Psoas muscle (tissue), 8 donors: ENCODE measurements around the gene NOL4. TPM values are rescaled to one million over a fixed set of nuclear protein-coding genes. Genes with fewer than 3 reads are reported as not detected.
A peak's percentile ranks its signal among the peaks of the same experiment; 100 is the strongest.

ENCODE experiments used
- ATAC-seq, 4 donors: fragments of 200-7000 bp; cut with Tn5 transposase; one replicate each; pipeline ENCODE4 v1.9.1; 2020; ENCODE audit warnings: moderate library complexity in 3 of 4, mild to moderate bottlenecking in 2 of 4
- DNase-seq, 2 donors: peaks; one replicate each; pipeline ENCODE4 v3.0.0-alpha.2; 2020
- H3K27ac ChIP-seq: fragments of 200-600 bp; one replicate; pipeline ENCODE4 v1.8.0; 2022
- H3K27me3 ChIP-seq, 3 donors: fragments of 200-600 bp in 1 of 3; one replicate each; pipeline versions ENCODE4 v1.6.1 to v1.8.0; 2013 to 2022; ENCODE audit warnings: low read length in 2 of 3, mild to moderate bottlenecking in 2 of 3, moderate library complexity in 1 of 3; ENCODE audit not compliant: insufficient read depth in 3 of 3
- H3K36me3 ChIP-seq, 2 donors: fragments of 200-600 bp in 1 of 2; one replicate each; pipeline versions ENCODE4 v1.6.1 to v1.8.0; 2013 to 2022; ENCODE audit warnings: low read depth in 1 of 2, mild to moderate bottlenecking in 1 of 2, moderate library complexity in 1 of 2; ENCODE audit not compliant: insufficient read depth in 1 of 2
- H3K4me1 ChIP-seq: fragments of 200-600 bp; one replicate; pipeline ENCODE4 v1.8.0; 2022
- H3K4me3 ChIP-seq: fragments of 200-600 bp; one replicate; pipeline ENCODE4 v1.8.0; 2022; ENCODE audit warnings: mild to moderate bottlenecking
- H3K9me3 ChIP-seq: fragments of 200-600 bp; one replicate; pipeline ENCODE4 v1.8.0; 2022
- CTCF ChIP-seq: fragments of 200-600 bp; IDR thresholded peaks from one replicate; pipeline ENCODE4 v1.8.0; 2022; ENCODE audit warnings: antibody characterized with exemption
- WGBS, 3 donors: extraction: QIAGEN DNeasy Blood & Tissue Kit; methylation state at CpG; one replicate each; pipeline versions ENCODE4 v1.1.6 to v1.1.7; 2013; 5-methylcytosine and 5-hydroxymethylcytosine counted together
- intact Hi-C, 2 donors: fragments of 100-400 bp; cut with DNase I; formaldehyde crosslinking; loops; one replicate each; pipeline versions ENCODE4 v1.11.0 to v1.14.2; 2022
- polyA plus RNA-seq, 3 donors: library from polyadenylated mRNA; stranded (reverse); fragments of 200-250 nt; gene quantifications; one replicate each; pipeline ENCODE4 v1.2.3, GENCODE V29; 2013
- total RNA-seq, 4 donors: library from RNA; stranded (reverse); fragmentation: NEBNext Ultra II Directional in 2 of 4; extraction: Animal tissue kit (Norgen Biotek cat#: 25700) in 2 of 4; gene quantifications; one replicate each; pipeline versions ENCODE4 v1.2.1 to v1.2.4, GENCODE V29; 2021 to 2023
- donor health status: healthy with polysubstance abuse.
- donor health status: DM: no; HTN: no; CAD: no; lungs with moderate emphysema.
- donor health status: Bipolar disorder and iron deficiency.
- donor health status: healthy.
- donor health status: DM: yes; HTN: yes; CAD: no.
- donor health status: DM: no; HTN: no; CAD: no.
- donor health status: DM: no; HTN: no; CAD: no.
- donor health status: DM: yes; HTN: yes; CAD: no.

The NOL4 gene
- total and polyA plus RNA-seq, 7 donors: 0.06 TPM; not detected in 6

GRCh38 chr18:34223164-34223892 is 1.4 kb downstream of the NOL4 start:
- no peaks in the 10 kb centered on the region for H3K9me3 ChIP-seq
- H3K36me3 ChIP-seq: no peaks in the 10 kb centered on the region
- peaks cover 19% of the 10 kb centered on the region for H3K4me1 ChIP-seq
- DNase-seq (no peak), ATAC-seq (peak in 2 of 4 donors; percentile 30 to 54)
- H3K27ac ChIP-seq: no peak overlapping the region
- intact Hi-C loops: no loop called here
- peaks cover 5 to 51% (median 20%) of the 10 kb centered on the region in 3 donors for H3K27me3 ChIP-seq
- TF ChIP-seq CTCF: no peak
- 1 to 2% (median 1%) methylated on average over 51 of the region's 51 CpGs for WGBS, 3 donors
- peak overlapping the region; percentile 67 for H3K4me3 ChIP-seq

- Histone ChIP-seq H3K27me3 (peaks cover 0 to 51% (median 20%) of the 10 kb centered on the region in 3 donors), H3K4me3 (peak overlapping the region; percentile 67), H3K9me3 (no peaks in the 10 kb centered on the region), H3K4me1 (peaks cover 19% of the 10 kb centered on the region), H3K27ac (no peak overlapping the region), H3K36me3 (no peaks in the 10 kb centered on the region)
- ATAC-seq: peak; percentile 24 to 70 (median 44)
- intact Hi-C loops: no loop called here
- no peak for TF ChIP-seq CTCF
- 0 to 1% (median 0%) methylated on average over 59 to 68 of the region's 68 CpGs for WGBS, 3 donors
- DNase-seq: peak; percentile 21 to 51
Observed at GRCh38 chr18:34222307-34223163, 2.2 kb downstream of the NOL4 start.

DNA sequence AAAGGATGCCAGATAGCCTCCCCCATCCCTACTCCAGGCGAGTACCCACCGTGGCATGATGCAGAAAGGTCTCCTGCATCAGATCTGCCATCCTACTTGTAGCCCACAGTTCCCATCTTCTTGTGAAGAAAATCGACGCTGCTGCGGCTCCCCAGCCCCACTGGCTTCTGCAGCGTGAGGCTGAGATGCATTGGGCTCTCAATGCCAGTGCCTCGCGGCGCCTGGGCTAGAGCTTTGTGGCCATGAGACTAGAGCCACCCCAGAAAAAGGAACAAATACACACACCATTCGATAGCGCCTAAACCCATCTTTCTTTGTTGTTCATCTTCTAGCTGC is 2.8 kb downstream of the NOL4 start:
- H3K27me3 ChIP-seq: peaks cover 0 to 51% (median 20%) of the 10 kb centered on the region in 3 donors
- ATAC-seq (peak in 1 of 4 donors; percentile 43), DNase-seq (no peak)
- H3K27ac ChIP-seq: no peak overlapping the region
- H3K4me3 ChIP-seq: peak overlapping the region; percentile 67
- no peaks in the 10 kb centered on the region for H3K36me3 ChIP-seq
- peaks cover 19% of the 10 kb centered on the region for H3K4me1 ChIP-seq
- no peak for TF ChIP-seq CTCF
- no peaks in the 10 kb centered on the region for H3K9me3 ChIP-seq
- intact Hi-C loops: no loop called here
- 2 to 5% (median 2%) methylated on average over 11 of the region's 11 CpGs for WGBS, 3 donors

DNA sequence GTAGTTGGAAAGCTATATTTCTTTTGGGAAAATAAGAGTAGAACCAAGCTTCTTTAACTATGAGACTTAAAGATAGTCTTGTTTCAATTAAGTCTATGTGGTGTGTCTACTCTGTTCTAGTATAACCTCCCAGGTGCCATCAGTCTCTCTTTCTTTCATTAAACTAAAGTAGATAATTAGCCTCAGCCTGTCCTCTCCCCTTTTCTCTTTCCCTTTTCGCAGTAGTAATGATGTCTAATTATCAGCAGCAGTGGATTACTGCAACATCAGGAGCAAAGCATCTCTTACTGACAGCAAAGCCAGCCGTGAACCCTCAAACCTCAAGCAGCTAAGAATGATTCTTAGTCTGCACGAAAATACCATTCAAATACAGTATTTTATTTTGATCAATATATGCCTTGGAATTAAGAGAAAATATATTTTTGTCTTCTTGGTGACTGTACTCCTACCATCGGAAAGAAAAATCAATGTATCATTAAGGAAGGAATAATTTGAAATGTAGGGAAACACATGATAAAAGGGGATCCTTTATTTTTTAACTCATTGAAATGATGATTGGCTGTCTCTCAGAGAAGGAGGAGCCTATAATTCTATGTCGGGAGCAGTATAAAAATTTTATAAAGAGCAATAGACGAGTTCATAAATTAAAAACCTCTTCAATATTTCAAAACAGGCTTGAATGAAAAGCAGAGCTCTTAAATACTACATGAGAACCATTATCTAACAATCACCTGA is 4.5 kb downstream of the NOL4 start:
- H3K27me3 ChIP-seq: peaks cover 0 to 42% (median 20%) of the 10 kb centered on the region in 3 donors
- peaks cover 19% of the 10 kb centered on the region for H3K4me1 ChIP-seq
- no peak overlapping the region for H3K4me3 ChIP-seq
- no peak overlapping the region for H3K27ac ChIP-seq
- no peak for DNase-seq
- TF ChIP-seq CTCF: no peak
- intact Hi-C loops: no loop called here
- H3K36me3 ChIP-seq: no peaks in the 10 kb centered on the region
- 68 to 75% (median 71%) methylated on average over 6 of the region's 6 CpGs for WGBS, 3 donors
- no peaks in the 10 kb centered on the region for H3K9me3 ChIP-seq
- ATAC-seq: no peak
